Measurements from ENCODE around the gene MALAT1.
"Not testable (repeated sequence)": the region's sequence is repeated elsewhere in the genome, so short reads cannot be mapped to it uniquely, and the experiment has no call there.

MALAT1 gene

DNA sequence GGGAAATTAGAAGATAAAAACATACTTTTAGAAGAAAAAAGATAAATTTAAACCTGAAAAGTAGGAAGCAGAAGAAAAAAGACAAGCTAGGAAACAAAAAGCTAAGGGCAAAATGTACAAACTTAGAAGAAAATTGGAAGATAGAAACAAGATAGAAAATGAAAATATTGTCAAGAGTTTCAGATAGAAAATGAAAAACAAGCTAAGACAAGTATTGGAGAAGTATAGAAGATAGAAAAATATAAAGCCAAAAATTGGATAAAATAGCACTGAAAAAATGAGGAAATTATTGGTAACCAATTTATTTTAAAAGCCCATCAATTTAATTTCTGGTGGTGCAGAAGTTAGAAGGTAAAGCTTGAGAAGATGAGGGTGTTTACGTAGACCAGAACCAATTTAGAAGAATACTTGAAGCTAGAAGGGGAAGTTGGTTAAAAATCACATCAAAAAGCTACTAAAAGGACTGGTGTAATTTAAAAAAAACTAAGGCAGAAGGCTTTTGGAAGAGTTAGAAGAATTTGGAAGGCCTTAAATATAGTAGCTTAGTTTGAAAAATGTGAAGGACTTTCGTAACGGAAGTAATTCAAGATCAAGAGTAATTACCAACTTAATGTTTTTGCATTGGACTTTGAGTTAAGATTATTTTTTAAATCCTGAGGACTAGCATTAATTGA lies 1.0 kb downstream of the MALAT1 start:
- peak in 1 of 2 donors; percentile 31 for DNase-seq

- DNase-seq = peak; percentile 33 to 38
Measured at GRCh38 chr11:65500387-65501185, 1.7 kb downstream of the MALAT1 start.

DNA sequence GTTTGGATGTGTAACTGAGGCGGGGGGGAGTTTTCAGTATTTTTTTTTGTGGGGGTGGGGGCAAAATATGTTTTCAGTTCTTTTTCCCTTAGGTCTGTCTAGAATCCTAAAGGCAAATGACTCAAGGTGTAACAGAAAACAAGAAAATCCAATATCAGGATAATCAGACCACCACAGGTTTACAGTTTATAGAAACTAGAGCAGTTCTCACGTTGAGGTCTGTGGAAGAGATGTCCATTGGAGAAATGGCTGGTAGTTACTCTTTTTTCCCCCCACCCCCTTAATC lies 2.3 kb downstream of the MALAT1 start:
- DNase-seq = no peak

DNA sequence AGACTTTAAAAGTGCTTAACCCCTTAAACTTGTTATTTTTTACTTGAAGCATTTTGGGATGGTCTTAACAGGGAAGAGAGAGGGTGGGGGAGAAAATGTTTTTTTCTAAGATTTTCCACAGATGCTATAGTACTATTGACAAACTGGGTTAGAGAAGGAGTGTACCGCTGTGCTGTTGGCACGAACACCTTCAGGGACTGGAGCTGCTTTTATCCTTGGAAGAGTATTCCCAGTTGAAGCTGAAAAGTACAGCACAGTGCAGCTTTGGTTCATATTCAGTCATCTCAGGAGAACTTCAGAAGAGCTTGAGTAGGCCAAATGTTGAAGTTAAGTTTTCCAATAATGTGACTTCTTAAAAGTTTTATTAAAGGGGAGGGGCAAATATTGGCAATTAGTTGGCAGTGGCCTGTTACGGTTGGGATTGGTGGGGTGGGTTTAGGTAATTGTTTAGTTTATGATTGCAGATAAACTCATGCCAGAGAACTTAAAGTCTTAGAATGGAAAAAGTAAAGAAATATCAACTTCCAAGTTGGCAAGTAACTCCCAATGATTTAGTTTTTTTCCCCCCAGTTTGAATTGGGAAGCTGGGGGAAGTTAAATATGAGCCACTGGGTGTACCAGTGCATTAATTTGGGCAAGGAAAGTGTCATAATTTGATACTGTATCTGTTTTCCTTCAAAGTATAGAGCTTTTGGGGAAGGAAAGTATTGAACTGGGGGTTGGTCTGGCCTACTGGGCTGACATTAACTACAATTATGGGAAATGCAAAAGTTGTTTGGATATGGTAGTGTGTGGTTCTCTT lies 2.8 kb downstream of the MALAT1 start:
- DNase-seq = no peak

DNA sequence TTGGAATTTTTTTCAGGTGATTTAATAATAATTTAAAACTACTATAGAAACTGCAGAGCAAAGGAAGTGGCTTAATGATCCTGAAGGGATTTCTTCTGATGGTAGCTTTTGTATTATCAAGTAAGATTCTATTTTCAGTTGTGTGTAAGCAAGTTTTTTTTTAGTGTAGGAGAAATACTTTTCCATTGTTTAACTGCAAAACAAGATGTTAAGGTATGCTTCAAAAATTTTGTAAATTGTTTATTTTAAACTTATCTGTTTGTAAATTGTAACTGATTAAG lies 3.4 kb downstream of the MALAT1 start:
- DNase-seq = no peak

DNA sequence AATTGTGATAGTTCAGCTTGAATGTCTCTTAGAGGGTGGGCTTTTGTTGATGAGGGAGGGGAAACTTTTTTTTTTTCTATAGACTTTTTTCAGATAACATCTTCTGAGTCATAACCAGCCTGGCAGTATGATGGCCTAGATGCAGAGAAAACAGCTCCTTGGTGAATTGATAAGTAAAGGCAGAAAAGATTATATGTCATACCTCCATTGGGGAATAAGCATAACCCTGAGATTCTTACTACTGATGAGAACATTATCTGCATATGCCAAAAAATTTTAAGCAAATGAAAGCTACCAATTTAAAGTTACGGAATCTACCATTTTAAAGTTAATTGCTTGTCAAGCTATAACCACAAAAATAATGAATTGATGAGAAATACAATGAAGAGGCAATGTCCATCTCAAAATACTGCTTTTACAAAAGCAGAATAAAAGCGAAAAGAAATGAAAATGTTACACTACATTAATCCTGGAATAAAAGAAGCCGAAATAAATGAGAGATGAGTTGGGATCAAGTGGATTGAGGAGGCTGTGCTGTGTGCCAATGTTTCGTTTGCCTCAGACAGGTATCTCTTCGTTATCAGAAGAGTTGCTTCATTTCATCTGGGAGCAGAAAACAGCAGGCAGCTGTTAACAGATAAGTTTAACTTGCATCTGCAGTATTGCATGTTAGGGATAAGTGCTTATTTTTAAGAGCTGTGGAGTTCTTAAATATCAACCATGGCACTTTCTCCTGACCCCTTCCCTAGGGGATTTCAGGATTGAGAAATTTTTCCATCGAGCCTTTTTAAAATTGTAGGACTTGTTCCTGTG lies 3.9 kb downstream of the MALAT1 start:
- no peak for DNase-seq

DNA sequence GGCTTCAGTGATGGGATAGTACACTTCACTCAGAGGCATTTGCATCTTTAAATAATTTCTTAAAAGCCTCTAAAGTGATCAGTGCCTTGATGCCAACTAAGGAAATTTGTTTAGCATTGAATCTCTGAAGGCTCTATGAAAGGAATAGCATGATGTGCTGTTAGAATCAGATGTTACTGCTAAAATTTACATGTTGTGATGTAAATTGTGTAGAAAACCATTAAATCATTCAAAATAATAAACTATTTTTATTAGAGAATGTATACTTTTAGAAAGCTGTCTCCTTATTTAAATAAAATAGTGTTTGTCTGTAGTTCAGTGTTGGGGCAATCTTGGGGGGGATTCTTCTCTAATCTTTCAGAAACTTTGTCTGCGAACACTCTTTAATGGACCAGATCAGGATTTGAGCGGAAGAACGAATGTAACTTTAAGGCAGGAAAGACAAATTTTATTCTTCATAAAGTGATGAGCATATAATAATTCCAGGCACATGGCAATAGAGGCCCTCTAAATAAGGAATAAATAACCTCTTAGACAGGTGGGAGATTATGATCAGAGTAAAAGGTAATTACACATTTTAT lies 4.6 kb downstream of the MALAT1 start:
- no peak for DNase-seq

DNA sequence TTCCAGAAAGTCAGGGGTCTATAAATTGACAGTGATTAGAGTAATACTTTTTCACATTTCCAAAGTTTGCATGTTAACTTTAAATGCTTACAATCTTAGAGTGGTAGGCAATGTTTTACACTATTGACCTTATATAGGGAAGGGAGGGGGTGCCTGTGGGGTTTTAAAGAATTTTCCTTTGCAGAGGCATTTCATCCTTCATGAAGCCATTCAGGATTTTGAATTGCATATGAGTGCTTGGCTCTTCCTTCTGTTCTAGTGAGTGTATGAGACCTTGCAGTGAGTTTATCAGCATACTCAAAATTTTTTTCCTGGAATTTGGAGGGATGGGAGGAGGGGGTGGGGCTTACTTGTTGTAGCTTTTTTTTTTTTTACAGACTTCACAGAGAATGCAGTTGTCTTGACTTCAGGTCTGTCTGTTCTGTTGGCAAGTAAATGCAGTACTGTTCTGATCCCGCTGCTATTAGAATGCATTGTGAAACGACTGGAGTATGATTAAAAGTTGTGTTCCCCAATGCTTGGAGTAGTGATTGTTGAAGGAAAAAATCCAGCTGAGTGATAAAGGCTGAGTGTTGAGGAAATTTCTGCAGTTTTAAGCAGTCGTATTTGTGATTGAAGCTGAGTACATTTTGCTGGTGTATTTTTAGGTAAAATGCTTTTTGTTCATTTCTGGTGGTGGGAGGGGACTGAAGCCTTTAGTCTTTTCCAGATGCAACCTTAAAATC lies 5.3 kb downstream of the MALAT1 start:
- no peak for DNase-seq

DNA sequence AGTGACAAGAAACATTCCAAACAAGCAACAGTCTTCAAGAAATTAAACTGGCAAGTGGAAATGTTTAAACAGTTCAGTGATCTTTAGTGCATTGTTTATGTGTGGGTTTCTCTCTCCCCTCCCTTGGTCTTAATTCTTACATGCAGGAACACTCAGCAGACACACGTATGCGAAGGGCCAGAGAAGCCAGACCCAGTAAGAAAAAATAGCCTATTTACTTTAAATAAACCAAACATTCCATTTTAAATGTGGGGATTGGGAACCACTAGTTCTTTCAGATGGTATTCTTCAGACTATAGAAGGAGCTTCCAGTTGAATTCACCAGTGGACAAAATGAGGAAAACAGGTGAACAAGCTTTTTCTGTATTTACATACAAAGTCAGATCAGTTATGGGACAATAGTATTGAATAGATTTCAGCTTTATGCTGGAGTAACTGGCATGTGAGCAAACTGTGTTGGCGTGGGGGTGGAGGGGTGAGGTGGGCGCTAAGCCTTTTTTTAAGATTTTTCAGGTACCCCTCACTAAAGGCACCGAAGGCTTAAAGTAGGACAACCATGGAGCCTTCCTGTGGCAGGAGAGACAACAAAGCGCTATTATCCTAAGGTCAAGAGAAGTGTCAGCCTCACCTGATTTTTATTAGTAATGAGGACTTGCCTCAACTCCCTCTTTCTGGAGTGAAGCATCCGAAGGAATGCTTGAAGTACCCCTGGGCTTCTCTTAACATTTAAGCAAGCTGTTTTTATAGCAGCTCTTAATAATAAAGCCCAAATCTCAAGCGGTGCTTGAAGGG lies 6.0 kb downstream of the MALAT1 start:
- no peak for DNase-seq

DNA sequence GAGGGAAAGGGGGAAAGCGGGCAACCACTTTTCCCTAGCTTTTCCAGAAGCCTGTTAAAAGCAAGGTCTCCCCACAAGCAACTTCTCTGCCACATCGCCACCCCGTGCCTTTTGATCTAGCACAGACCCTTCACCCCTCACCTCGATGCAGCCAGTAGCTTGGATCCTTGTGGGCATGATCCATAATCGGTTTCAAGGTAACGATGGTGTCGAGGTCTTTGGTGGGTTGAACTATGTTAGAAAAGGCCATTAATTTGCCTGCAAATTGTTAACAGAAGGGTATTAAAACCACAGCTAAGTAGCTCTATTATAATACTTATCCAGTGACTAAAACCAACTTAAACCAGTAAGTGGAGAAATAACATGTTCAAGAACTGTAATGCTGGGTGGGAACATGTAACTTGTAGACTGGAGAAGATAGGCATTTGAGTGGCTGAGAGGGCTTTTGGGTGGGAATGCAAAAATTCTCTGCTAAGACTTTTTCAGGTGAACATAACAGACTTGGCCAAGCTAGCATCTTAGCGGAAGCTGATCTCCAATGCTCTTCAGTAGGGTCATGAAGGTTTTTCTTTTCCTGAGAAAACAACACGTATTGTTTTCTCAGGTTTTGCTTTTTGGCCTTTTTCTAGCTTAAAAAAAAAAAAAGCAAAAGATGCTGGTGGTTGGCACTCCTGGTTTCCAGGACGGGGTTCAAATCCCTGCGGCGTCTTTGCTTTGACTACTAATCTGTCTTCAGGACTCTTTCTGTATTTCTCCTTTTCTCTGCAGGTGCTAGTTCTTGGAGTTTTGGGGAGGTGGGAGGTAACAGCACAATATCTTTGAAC lies 6.8 kb downstream of the MALAT1 start:
- no peak for DNase-seq

DNA sequence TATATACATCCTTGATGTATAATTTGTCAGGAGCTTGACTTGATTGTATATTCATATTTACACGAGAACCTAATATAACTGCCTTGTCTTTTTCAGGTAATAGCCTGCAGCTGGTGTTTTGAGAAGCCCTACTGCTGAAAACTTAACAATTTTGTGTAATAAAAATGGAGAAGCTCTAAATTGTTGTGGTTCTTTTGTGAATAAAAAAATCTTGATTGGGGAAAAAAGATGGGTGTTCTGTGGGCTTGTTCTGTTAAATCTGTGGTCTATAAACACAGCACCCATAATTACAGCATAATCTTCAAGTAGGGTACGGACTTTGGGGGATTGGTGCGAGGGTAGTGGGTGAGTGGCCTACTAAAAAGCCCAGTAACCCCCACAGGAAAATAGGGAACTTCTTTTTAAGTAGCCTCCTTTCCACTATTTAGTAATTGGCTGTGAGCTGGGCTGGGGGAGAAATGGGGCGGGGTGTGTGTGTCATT lies 7.5 kb downstream of the MALAT1 start:
- peak in 1 of 2 donors; percentile 37 for DNase-seq

DNA sequence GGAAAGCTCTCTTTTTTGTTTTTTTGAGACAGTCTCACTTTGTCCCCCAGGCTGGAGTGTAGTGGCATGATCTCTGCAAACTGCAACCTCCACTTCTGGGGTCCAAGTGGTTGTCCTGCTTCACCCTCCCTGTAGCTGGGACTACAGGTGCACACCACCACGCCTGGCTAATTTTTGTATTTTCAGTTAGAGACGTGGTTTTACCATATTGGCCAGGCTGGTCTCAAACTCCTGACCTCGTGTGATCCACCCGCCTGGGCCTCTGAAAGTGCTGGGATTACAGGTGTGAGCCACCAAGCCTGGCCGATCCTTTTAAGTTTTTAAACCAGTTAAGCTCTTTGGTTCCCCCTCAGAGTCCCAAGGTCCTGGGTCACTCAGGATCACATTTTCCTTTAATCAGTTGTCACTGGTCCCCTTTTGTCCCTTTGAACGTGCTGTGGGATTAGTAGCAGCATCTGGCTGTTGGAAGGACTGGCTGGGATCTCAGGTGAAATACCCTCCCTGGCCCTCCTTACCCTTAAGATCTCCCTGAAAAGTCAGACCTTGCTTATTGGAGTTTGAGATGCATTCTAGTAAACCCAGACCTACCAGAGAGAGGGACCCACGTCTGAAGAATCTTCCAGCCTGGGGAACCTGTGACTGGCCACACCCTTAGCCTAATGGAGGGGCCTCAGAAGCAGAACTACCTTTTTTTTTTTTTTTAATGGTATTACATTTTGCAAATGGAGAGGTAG lies 8.1 kb downstream of the MALAT1 start:
- peak in 1 of 2 donors; percentile 48 for DNase-seq

GRCh38 chr11:65512311-65512710 lies 13.5 kb downstream of the MALAT1 start:
- not testable (repeated sequence) for DNase-seq

GRCh38 chr11:65516135-65516968 lies 17.5 kb downstream of the MALAT1 start:
- DNase-seq = no peak

GRCh38 chr11:65518941-65519549 lies 20.2 kb downstream of the MALAT1 start:
- DNase-seq = not testable (repeated sequence)

DNA sequence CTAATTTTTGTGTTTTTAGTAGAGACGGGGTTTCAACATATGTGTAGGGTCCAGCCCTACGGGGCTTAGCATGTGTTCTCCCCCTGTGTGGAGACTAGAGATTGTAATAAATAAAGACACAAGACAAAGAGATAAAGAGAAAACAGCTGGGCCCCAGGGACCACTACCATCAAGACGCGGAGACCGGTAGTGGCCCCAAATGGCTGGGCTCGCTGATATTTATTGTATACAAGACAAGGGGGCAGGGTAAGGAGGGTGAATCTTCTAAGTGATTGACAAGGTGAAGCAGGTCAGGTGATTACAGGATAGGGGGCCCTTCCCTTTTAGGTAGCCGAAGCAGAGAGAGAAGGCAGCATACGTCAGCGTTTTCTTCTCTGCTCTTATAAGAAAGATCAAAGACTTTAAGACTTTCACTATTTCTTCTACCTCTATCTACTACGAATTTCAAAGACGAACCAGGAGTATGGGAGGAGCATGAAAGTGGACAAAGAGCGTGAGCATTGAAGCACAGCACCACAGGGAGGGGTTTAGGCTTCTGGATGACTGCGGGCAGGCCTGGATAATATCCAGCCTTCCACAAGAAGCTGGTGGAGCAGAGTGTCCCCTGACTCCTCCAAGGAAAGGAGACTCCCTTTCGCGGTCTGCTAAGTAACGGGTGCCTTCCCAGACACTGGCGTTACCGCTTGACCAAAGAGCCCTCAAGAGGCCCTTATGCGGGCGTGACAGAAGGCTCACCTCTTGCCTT lies 23.1 kb downstream of the MALAT1 start:
- not testable (repeated sequence) for DNase-seq
